ENCODE measurements around the gene ANP32E.
"Not testable (repeated sequence)": the region's sequence is repeated elsewhere in the genome, so short reads cannot be mapped to it uniquely, and the experiment has no call there.

ANP32E gene

DNA sequence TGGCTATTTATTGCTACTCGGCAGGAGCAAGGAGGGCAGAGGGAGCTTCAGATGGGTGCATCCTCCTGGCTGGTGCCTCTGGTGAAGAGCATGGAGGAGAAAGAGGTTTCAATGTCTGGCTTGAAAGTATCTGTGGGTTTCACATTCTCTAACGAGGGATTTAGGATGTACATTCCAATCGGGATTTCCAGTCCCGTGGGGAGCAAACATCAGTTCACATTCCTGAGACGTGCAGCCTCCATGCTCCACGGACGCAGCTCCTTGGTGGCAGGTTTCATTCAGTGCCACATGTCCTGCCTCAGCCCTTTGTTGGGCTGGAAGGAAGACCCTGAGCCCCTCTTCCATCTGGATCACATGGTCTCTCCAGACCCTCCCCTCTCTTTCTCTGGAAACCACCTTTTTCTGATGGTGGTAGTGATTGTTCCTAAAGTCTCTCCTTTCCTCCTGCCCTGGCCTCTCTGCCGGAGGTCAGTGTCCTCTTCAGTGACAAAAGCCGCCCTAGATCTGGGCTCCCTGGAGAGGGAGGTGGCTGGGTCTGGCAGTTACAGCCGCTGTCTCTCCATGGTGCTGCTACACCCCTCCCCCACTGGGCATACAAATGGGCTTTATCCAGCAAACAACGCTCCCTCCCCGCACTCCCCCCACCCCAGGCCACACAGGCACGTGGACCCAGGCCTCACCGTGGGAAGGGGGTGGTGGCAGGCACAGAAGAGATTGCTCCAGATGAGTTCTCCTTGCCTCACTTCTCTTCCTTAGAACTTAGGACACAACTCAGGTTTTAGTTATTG, 20.8 kb upstream of the ANP32E start:
- no peak for DNase-seq

DNA sequence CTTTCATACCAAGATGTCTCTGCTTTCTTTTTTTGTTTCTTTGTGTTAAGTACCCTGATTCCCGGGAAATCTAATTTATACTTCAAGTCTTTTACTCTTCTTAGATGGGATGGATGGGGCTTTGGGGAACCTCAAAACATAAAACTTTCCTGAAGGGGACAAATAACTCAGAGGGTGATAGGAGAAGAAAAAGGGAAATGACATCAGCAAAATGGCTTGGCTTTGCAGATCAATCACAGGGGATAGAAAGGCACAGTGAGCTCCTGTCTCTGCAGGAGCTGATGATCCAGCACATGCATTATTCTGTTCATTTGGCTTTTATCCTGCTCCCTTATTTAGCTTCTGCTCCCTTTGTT, 20.3 kb upstream of the ANP32E start:
- DNase-seq, result no peak

DNA sequence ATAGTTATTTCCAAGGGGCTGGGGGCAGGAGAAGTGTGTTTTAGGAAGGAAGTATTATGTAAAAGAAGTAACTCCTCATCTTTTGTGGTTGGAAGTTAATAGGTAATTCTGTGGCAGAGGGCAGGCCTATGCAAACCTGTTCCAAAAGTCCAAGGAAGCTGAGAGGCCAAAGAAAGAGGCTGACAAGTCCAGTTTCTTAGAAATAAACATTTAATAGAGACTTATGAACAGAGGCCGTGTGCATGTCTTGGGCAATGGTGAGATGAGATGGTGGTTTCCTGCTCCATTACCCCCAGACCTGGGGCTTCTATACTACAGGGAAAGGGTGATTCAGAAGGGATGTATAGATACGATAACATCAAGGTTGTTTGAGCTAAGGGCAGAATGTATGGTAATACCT, 14.0 kb upstream of the ANP32E start:
- no peak for DNase-seq

DNA sequence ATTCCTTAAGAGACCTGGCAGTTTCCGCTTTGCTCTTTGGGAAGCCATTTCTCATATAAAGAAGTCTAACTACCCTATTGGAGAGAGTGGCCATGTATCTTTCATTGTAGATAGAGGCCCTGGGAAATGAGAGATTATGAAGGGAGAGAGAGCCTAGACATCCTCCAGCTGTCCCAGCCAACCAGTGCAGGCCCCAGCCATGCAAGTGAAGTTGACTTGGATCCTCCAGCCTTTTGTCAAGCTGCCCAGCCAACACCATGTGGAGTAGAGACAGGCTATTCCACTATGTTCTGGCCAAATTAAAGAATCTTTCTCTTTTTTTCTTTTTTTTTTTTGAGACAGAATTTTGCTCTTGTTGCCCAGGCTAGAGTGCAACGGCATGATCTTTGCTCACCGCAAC, 7.1 kb upstream of the ANP32E start:
- no peak for DNase-seq

DNA sequence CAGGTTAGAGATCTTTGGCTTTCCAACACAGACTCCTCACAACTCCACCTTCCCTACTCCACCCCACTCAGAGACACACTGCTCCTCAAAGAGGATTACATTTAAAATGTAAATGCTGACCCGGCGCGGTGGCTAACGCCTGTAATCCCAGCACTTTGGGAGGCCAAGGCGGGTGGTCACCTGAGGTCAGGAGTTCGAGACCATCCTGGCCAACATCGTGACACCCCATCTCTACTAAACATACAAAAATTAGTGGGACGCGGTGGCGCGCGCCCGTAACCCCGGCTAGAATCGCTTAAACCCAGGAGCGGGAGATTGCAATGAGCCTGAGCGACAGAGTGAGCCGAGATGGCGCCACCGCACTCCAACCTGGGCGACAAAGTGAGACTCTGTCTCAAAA, 1.8 kb upstream of the ANP32E start:
- DNase-seq, result no peak

DNA sequence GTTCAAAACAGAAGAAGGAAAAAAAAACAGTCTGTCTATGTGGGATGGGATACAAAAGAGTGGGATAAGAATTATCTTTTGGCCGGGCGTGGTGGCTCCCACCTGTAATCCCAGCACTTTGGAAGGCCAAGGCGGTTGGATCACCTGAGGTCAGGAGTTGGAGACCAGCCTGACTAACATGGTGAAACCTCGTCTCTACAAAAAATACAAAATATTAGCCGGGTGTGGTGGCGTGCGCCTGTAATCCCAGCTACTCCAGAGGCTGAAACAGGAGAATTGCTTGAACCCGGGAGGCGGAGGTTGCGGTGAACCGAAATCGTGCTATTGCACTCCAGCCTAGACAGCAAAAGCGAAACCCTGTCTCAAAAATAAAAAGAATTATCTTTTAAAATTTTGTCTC, 1.3 kb upstream of the ANP32E start:
- DNase-seq, result not testable (repeated sequence)

- DNase-seq, result no peak
These were observed 745 bp upstream of the ANP32E start for GRCh38 chr1:150236614-150237100.

GRCh38 chr1:150235294-150235851, 539 bp downstream of the ANP32E start:
- peak in 1 of 2 donors; percentile 34 for DNase-seq

DNA sequence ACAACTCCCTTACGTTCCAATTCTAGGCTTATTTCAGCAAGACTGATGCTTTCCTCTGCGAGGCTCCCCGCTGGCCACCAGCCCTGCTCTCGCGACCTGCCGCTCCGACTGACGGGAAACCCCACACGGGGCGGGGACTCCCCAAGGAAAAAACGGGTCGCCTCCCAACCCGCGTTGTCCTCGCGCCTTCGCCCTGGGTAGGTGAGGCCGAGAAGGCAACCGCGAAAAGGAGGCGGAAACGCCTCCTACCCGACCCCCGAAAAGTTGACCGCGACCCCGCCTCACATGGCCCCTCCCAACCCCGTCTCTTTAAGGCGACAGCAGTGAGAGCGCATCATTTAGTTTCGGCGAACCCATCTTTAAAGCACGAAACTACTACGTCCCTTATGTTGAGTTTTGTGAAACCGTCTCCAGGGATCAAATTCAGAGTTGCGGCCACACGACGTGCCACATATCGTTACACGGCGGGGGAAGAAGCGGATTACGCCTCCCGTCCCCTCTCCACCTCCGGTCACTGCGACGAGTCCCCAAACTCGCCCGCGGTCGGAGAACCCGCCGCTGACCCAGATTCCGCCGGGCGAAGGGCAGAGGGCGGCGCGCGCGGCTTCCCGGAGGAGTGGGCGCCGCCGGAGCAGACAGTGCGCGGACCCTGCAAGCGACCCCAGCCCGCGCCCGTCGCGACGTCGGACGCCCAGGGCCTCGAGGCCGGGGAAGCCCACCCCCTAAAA, 1.2 kb downstream of the ANP32E start:
- peak; percentile 92 to 94 for DNase-seq

DNA sequence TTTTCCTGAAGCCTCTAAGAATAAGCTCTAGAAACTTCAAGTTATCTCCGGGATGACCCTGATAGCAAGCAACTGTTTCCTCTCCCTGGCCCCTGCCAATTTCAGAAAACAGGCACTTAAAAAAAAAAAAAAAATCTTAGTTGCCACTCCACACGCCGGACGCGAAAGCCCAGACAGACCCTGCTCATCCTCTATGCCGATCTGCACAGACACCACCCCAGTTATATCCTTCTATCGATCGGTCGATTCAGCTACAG, 1.7 kb downstream of the ANP32E start:
- no peak for DNase-seq

- DNase-seq, result peak in 1 of 2 donors; percentile 36
These were observed 2.3 kb downstream of the ANP32E start for GRCh38 chr1:150233359-150234308.

GRCh38 chr1:150232921-150233320, 3.0 kb downstream of the ANP32E start:
- DNase-seq, result not testable (repeated sequence)

GRCh38 chr1:150228246-150228645, 7.7 kb downstream of the ANP32E start:
- DNase-seq, result not testable (repeated sequence)

DNA sequence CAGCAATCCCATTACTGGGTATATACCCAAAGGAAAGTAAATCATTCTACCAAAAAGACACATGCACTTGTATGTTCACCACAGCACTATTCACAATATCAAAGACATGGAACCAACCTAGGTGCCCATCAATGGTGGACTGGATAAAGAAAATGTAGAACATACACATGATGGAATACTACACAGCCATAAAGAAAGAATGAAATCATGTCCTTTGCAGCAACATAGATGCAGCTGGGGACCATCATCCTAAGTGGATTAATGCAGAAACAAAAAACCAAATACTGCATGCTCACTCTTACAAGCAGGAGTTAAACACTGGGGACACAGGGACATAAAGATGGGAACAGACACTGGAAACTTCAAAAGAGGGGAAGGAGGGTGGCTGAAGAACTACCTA, 8.7 kb downstream of the ANP32E start:
- DNase-seq, result no peak

DNA sequence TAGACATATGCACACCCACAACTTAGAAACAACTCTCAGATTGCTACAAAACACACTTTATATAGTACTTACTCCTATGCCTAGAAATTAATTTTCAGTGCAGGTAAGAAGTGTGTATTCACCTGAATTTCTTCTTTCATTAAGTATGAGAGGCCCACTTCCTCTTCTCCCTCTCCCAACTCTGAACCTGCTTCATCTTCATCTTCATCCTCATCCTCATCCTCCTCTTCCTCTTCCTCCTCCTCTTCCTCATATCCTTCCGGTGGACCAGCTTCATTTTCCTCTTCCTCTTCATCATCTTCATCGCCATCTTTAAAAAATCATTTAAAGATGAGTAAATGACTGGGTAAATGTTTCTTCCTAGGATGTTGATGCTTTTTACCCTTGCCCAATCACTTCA, 9.4 kb downstream of the ANP32E start:
- no peak for DNase-seq

GRCh38 chr1:150225546-150225945, 10.4 kb downstream of the ANP32E start:
- DNase-seq, result no peak

DNA sequence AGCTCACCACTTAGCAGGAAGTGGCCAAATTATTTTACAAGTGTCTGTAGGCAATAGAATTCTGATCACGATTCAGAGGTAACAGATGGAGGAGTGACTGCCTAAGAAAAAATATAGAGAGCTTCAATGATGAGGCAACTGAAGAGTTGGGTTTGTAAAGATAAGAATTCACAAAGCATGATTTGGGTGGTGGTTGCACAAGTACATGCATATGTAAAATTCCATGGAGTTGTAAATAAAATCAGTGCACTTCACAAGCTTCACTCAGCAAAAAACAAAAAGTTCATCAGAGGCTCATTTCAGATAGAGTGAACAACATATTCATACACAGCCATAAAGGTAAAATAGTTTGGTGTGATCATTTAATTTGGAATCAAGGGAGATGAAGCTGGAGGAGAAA, 10.9 kb downstream of the ANP32E start:
- DNase-seq, result no peak

GRCh38 chr1:150221552-150221951, 14.4 kb downstream of the ANP32E start:
- peak in 1 of 2 donors; percentile 46 for DNase-seq

GRCh38 chr1:150215855-150216254, 20.1 kb downstream of the ANP32E start:
- not testable (repeated sequence) for DNase-seq

DNA sequence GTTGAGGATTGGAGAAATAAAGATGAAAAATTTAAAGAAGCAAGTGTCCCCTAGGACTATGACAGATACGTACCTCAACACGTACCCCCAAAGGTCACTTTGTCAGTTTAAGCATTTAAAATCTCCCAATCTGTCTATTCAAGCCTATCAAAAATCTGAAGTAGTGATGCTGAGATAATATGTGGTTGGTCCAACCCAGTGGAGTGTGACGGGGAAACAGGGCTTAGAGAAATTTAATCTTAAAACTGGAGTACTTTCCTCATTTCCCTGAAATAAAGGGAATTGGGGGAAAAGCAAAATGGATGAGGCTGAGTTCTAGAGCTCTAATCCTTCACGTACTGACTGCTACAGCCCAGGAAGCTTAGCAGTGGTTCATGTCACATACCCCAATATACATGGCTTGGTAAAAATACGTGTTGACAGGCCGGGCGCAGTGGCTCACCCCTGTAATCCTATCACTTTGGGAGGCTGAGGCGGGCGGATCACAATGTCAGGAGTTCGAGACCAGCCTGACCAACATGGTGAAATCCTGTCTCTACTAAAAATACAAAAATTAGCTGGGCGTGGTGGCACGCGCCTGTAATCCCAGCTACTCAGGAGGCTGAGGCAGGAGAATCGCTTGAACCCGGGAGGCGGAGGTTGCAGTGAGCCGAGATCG, 21.7 kb downstream of the ANP32E start:
- not testable (repeated sequence) for DNase-seq

DNA sequence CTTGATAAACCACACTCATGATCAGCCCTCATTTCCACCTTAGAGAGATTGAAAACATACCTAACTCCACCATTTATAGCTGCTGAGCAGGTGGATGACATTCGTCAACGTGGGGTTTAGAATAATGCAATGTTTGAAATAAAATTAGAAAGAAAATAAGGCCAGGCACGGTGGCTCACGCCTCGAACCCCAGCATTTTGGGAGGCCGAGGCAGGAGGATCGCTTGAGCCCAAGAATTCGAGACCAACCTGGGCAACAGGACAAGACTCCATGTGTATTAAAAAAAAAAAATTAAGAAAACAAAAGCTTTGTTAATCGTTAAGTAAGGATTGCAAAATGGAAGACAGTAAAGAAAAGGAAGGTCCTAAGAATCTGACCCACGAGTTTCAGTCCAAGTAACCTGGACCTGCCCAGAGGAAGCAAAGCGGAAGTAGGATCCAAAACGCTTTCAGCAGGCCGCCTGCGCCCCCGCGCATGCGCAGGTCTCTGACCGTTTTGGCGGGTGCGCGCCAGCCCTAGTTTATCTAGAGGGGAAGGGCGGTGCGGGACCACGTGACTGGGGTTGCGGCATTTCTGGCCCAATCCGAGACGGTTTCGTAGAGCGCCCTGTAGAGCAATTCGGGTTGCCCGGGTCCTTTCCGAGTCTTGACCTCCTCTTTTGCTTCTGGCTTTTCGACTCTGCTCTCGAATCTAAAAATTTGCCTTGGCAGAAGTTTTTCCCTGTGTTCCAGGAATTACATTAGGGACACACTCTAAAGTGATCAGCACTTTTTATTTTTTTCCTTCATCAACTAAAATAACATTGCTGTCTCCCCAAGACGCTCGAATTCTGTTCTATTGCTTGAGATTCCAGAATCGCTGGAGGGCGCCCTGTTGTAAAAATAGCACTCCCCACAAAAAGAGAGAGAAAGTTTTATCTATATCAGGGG, 22.5 kb downstream of the ANP32E start:
- peak; percentile 92 to 94 for DNase-seq

All from CD4-positive, alpha-beta T cell treated with Interleukin-4 for 1 hour (primary cell).